GM19372 (cell line): Measurements from ENCODE around the gene GBP3.
A peak's percentile ranks its signal among the peaks of the same experiment; 100 is the strongest.
"Not testable (repeated sequence)": the region's sequence is repeated elsewhere in the genome, so short reads cannot be mapped to it uniquely, and the experiment has no call there.

Experiments
- ATAC-seq: cut with Tn5 transposase; IDR thresholded peaks from one replicate; pipeline ENCODE4 v1.9.1; 2021; ENCODE audit warnings: mild to moderate bottlenecking, low read depth, moderate library complexity; ENCODE audit not compliant: unreplicated experiment

Gene GBP3

DNA sequence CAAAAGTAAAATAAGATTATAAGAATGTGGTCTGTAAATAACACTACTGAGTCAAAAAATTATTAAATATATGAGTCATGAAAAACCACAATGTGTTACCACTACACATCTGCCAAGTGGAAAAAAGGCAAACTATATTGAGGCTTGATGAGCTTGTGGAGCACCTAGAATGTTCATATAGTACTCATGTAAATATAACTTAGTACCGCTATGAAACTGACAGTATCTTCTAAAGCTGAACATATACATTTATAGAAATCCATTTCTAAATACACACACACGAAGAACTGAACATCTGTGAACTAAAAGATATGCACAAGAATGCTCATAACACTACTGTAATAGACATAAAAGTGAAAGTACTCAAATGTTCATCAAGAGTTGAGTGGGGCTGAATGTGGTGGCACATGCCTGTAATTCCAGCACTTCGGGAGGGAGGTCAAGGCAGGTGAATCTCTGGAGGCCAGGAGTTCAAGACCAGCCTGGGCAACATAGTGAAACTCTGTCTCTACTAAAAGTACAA is 18.5 kb upstream of the GBP3 start:
- ATAC-seq = peak; percentile 91

GRCh38 chr1:89040315-89040626 is 17.6 kb upstream of the GBP3 start:
- ATAC-seq = no peak

DNA sequence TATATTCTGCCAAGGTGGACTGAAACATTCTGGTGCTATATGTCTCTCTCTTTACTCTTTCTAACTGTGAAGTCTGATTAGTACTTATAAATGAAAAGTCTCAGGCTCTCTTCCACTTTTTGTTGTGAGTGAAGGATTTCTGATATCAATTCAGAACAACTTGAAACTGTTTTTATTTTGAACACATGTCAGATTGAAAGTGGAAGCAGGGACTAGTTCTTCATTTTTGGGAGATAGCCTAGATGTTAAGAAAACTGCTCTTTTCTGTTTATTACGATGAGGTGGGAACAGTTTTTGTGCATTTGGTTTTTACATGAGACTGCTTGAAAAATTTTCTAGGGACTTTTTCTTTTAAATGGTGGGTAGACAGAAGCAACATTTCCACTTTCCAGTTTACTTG is 14.5 kb upstream of the GBP3 start:
- ATAC-seq = no peak

DNA sequence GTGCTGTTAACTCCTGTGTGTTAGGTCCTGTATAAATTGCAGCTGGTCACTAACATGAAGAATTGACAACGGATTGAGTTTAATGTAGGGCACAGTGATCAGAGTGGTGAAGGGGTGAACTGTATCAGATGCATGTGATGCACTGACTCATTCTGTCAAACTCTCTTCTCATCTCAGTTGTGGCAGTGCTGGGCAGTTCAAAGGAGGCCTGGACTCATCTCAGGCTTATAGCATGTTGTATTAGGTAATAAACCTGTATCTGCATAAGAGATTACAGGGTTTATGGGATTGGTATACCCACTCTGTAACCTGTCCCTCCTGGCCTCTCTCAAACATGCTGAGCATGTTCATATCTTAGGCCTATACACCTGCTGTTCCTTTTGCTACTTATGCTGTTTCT is 12.4 kb upstream of the GBP3 start:
- ATAC-seq = no peak

- not testable (repeated sequence) for ATAC-seq
These were observed 11.3 kb upstream of the GBP3 start for GRCh38 chr1:89034004-89034403.

DNA sequence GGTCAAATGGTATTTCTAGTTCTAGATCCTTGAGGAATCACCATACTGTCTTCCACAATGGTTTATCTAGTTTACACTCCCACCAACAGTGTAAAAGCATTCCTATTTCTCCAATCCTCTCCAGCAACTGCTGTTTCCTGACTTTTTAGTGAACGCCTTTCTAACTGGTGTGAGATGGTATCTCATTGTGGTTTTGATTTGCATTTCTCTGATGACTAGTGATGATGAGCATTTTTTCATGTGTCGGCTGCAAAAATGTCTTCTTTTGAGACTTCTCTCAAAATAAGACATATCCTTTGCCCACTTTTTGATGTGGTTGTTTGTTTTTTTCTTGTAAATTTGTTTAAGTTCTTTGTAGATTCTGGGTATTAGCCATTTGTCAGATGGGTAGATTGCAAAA is 6.4 kb upstream of the GBP3 start:
- ATAC-seq = not testable (repeated sequence)

DNA sequence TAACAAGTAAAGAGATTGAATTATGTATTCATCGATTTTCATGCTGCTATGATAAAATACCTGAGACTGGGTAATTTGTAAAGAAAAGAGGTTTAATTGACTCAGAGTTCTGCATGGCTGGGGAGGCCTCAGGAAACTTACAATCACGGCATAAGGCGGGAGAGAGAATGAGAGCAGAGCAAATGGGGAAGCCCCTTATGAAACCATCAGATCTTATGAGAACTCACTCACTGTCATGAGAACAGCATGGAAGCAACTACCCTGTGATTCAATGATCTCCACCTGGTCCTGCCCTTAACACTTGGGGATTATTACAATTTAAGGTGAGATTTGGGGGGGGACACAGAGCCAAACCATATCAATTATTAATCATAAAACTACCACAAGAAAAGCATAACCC is 3.3 kb upstream of the GBP3 start:
- no peak for ATAC-seq

DNA sequence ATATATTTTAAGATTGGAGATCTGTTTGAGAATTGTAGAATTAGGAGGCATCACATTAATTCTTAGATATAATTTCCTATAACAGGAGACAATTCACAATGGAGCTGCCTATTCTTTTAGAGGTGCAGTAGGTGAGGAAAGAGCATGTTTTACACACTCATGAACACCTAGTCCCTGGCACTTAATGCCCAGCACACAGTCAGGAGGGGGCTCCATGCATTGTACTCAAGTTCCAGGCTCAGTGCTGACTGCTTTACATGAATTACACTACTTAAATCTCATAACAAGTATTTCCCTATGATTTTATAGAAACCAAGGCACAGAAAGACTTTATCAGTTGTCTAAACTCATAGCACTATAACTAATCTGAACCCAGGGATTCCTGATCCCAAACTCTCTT is 360 bp upstream of the GBP3 start:
- peak; percentile 7 for ATAC-seq

GRCh38 chr1:89018318-89018717 is 4.3 kb downstream of the GBP3 start:
- ATAC-seq = not testable (repeated sequence)

GRCh38 chr1:89008511-89008910 is 14.2 kb downstream of the GBP3 start:
- ATAC-seq = no peak

DNA sequence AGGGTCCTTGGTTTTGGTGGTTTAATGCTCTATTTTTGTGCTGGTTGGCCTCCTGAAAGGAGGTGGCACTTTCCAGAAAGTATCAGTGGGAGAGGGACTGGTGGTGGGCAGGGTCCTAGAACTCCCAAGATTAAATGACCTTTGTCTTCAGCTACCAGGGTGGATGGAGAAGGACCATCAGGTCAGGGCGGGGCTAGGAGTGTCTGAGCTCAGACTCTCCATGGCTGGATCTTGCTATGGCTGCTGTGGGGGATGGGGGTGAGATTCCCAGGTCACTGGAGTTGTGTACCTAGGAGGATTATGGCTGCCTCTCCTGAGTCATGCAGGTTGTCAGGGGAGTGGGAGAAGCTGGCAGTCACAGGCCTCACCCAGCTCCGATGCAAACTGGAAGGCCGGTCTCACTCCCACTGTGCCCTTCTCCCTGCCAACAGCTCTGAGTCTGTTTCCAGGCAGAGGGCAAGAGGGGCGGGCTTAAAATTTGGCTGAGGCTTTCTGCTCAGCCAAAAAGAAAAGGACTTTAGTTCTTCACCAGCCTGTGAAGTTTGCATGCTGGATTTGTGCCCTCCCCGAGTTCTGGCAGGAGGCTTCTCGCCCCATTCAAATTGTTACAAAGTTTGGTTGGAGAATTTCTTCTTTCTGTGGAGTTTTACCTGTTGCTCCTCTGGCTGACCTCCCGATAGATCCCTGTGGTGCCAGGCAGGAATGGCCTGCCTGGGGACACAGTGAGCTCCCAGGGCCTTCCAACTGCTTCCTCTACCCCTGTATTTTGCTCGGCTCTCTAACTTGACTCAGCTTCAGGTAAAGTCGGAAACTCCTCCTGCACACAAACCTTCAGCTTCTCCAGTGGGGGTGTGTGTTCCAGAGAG is 17.1 kb downstream of the GBP3 start:
- ATAC-seq = no peak

DNA sequence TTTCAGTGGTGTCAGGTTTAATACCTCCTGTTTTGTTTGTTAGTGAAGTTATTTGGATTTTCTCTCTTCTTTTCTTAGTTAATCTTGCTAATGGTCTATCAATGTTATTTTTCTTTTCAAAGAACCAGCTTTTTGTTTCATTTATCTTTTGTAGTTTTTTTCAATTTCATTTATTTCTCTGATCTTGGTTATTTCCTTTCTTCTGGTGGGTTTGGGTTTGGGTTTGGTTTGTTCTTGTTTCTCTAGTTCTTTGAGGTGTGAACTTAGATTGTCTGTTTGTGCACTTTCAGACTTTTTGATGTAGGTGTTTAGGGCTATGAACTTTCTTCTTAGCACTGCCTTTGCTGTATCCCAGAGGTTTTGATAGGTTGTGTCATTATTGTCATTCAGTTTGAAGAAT is 20.5 kb downstream of the GBP3 start:
- not testable (repeated sequence) for ATAC-seq

DNA sequence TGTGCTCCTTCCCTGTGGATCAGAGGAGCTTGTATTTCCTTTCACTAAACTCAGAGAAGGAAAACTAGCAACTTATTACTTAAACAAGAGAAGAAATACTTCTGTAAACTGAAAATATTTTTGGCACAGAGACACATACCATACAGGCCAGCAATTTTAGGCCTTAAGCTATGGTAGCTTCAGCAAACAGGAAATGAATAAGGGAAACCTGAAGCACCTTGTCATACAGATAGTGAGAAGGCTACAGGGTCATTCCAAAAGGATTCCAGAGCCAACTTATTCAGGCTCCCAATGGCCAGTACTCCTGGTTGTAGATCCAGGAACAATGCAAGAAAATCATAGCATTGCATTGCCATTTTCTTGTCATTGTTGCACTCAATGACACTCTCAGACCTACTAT is 21.2 kb downstream of the GBP3 start:
- no peak for ATAC-seq

DNA sequence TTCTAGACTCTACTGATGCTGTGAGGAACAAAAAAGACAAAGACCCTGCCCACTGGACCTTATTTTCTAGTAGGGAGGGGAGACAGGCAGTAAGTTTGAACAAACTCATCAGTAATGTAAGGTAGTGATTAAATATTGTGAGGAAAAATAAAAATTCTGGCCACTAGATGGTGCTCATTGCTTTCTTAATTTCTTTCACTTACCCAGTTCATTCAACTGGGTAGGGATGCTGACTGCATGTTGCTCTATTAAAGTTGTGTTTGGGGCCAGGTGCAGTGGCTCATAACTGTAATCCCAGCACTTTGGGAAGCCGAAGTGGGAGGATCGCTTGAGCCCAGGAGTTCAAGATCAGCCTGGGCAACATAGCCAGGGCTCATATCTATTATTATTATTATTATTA is 23.9 kb downstream of the GBP3 start:
- ATAC-seq = peak; percentile 94

- ATAC-seq = no peak
These were observed 32.2 kb downstream of the GBP3 start for GRCh38 chr1:88990426-88990825.

DNA sequence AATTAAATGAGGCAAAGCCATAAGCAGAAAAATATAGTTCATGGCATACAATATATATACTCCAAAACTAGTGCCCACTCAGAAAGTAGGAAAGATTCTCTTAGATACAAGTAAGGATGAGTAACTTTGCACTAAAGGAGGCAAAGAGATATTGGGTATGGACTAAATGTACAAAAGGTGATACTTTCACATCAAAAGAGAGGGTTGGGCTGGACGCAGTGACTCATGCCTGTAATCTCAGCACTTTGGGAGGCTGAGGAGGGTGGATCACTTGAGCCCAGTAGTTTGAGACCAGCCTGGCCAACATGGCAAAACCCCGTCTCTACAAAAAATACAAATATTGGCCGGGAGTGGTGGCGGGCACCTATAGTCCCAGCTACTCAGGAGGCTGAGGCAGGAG is 37.0 kb downstream of the GBP3 start:
- no peak for ATAC-seq

DNA sequence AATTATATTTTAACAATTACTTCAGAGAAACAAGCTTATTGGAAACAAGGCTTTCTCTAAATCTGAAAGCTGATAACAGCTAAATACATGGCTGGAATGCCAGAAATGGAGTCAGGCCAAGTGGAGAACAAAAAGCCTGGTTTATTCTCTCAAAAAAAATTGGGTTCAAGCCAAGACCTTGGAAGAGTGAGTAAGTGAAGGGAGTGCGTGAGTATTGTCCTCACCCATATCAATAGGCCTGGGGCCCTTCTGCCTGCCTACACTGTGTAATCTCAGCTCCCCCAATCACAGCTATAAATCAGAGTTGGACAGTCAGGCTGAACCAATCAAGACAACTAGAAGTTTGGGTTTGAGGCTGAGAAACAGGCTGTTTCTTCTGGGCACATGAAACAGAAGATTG is 37.6 kb downstream of the GBP3 start:
- ATAC-seq = no peak

DNA sequence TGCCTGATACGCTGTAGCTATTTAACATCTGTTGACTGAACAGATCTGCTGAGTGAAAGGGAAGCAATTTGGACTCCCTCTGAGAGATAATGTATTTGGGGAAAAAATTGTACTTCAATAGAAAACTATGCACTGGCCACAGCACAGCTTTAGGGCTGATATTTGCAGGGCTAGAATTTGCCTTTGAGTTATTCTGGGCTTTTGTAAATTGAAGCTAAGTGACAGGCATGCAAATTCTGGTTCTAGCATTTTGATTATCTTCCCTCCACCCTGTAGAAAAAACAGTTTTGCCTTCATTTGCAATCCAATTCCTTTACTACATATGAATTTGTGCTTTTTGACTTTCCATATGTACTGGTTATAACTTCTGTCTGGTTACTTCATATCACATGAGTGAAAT is 38.1 kb downstream of the GBP3 start:
- ATAC-seq = no peak

DNA sequence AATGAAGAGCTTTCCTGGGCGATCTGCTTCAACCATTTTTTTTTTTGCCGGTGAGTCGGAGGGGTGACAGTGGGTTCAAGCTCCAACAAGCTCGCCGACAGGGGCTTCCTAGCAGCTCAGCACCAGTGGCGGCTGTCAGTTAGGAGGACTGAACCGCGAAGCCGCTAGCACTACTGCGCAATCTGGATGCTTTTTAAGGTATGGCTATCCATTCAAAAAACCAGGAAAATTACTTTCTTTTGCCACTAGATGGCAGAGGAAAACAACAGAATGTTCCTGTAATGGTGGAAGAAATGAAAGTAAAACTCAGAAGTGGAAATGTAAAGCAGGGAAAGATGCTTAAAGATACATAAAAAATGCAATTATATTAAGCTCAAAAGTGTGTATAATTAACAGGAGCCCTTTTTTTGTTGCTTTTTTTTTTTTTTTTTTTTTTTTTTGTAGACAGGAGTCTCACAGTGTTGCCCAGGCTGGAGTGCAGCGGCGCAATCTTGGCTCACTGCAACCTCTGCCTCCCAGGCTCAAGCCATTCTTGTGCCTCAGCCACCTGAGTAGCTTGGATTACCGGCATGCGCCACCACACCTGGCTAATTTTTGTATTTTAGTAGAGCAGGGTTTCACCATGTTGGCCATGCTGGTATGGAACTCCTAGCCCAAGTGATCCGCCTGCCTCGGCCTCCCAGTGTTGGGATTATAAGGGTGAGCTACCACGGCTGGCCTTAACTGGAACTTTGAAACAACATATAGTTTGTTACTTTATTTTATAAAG is 38.7 kb downstream of the GBP3 start:
- ATAC-seq = no peak

DNA sequence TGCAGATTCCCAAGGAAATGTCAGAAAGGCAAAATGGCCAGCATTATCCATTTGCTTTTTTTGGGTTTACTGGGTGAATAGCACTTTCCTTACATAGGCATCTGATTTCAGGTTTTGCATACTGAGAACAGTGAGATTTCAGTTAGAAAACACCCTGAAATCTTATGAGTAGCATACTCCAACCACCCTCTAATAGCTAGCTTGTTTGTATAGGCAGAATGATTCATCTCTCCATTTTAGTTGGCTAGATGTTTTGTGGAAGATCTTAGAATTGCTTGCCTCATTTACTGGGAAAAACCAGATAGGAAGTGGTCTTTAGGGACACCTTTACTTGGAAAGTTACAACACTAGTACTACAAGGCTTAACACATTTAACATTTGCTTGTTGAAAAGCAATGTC is 40.6 kb downstream of the GBP3 start:
- ATAC-seq = no peak

- ATAC-seq = not testable (repeated sequence)
These were observed 41.2 kb downstream of the GBP3 start for GRCh38 chr1:88981506-88981905.

DNA sequence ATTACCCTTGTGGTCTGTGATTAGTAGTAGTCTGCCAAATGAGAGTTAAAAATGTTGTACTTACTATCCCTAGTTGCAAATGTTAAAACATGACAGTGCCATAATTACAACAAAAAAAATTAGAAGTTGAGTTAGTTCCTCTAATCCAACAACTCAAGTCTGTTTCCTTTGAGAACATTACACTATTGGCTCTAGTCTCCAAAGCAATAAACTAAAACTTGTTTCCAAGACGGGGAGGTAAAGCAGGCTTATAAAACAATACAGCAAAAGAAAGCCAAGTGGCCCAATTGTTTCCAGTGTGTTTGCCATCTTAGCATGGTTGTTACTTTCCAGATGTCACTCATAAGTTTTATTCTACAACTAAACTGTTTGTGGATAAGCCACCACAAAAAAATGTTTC is 41.8 kb downstream of the GBP3 start:
- no peak for ATAC-seq
